GM12874 (cell line): Measurements from ENCODE around the gene SH3PXD2B.
A peak's percentile ranks its signal among the peaks of the same experiment; 100 is the strongest.

ENCODE experiments used
- TF ChIP-seq, protein P1 (sequence below): IDR thresholded peaks from 2 replicates; pipeline ENCODE4 v1.5.1; 2011; ENCODE audit warnings: low read depth, mild to moderate bottlenecking, control low read depth, low read length, moderate library complexity; ENCODE audit not compliant: insufficient read depth

Gene SH3PXD2B

GRCh38 chr5:172302047-172302710, 152.1 kb downstream of the SH3PXD2B start:
- TF ChIP-seq, protein P1, sequence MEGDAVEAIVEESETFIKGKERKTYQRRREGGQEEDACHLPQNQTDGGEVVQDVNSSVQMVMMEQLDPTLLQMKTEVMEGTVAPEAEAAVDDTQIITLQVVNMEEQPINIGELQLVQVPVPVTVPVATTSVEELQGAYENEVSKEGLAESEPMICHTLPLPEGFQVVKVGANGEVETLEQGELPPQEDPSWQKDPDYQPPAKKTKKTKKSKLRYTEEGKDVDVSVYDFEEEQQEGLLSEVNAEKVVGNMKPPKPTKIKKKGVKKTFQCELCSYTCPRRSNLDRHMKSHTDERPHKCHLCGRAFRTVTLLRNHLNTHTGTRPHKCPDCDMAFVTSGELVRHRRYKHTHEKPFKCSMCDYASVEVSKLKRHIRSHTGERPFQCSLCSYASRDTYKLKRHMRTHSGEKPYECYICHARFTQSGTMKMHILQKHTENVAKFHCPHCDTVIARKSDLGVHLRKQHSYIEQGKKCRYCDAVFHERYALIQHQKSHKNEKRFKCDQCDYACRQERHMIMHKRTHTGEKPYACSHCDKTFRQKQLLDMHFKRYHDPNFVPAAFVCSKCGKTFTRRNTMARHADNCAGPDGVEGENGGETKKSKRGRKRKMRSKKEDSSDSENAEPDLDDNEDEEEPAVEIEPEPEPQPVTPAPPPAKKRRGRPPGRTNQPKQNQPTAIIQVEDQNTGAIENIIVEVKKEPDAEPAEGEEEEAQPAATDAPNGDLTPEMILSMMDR, result no peak

- TF ChIP-seq, protein P1, result no peak
Measured at GRCh38 chr5:172299916-172300439, 154.3 kb downstream of the SH3PXD2B start.

- TF ChIP-seq, protein P1, result no peak
Measured at GRCh38 chr5:172294831-172295230, 159.5 kb downstream of the SH3PXD2B start.

- TF ChIP-seq, protein P1, result no peak
Measured at GRCh38 chr5:172293745-172294342, 160.5 kb downstream of the SH3PXD2B start.

GRCh38 chr5:172293054-172293744, 161.1 kb downstream of the SH3PXD2B start:
- TF ChIP-seq, protein P1, result peak; percentile 85

- TF ChIP-seq, protein P1, result no peak
Measured at GRCh38 chr5:172288465-172288864, 165.9 kb downstream of the SH3PXD2B start.

DNA sequence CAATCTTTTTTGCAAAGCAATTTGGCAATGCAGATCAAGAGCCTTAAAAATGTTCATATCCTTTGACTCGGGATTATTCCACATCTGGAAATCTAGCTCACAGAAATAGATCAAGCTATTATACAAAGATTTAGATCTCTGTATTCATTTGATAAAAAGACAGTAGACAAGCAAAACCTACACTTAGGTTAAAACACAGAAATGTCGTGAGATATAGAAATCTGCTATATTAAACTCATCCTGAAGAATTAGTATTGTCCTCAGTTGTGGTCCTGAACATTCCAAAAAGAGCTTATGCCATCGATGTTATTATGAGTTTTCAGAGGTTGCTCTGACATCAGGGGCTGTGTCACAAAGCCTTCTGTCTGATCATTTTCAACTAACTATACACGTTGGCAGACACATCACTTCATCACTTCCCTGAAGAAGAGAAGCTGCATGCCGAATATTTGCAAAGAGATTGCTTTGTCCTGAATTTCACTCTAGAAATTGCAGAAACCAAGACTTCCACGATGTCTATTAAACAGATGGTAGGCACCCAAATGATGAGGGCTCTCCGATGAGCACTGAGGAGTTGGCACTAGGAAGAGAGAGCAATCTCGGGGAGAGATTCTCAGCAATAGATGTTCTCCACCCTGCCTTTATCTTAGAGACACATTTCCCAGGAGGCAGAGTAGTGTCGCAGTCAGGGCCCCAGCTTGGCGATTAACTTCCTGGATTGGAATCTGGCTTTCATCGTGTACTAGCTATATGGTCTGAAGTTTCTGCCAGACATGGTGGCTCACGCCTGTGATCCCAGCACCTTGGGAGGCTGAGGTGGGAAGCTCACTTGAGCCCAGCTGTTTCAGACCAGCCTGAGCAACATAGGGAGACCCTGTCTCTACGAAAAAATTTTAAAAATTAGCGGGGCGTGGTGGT, 168.8 kb downstream of the SH3PXD2B start:
- TF ChIP-seq, protein P1, result no peak
